ENCODE results near the gene MXRA7.

- TF ChIP-seq FOXM1 (IDR thresholded peaks at IDR 0.05; ENCODE audit: borderline replicate concordance, low read depth) (no peak), CEBPB (IDR thresholded peaks at IDR 0.05) (no peak), TAF1 (IDR thresholded peaks at IDR 0.05; ENCODE audit: low read depth) (no peak), EP300 (IDR thresholded peaks at IDR 0.05; ENCODE audit: borderline replicate concordance) (no peak)
Measured at GRCh38 chr17:76735006-76735405, 24.2 kb upstream of the MXRA7 start.

Data from Ishikawa (cell line).